ENCODE data around the gene EEF2KMT. TPM values are rescaled to one million over a fixed set of nuclear protein-coding genes. Genes with fewer than 3 reads are reported as not detected.
"Not testable (repeated sequence)": the region's sequence is repeated elsewhere in the genome, so short reads cannot be mapped to it uniquely, and the experiment has no call there.

EEF2KMT gene
- 10 to 100 TPM; 10.4 to 16.7 TPM for total RNA-seq

GRCh38 chr16:5097470-5098220, at the start of gene EEF2KMT:
TSS of gene EEF2KMT (minus strand) at chr16:5097795. CDS start at chr16:5097739, 56 bp downstream.
- not testable (repeated sequence) for H3K36me3 Mint-ChIP-seq; H3K27me3 Mint-ChIP-seq; H3K9me3 Mint-ChIP-seq (ENCODE audit: low read depth)
- DNase-seq (peak; percentile 98), ATAC-seq (peak; percentile 99)
- H3K4me3 Mint-ChIP-seq: peak within 1 kb of the TSS; percentile 84
- H3K27ac Mint-ChIP-seq: peak within 1 kb of the TSS; percentile 96
- peaks cover 22% of the 10 kb centered on the region for H3K4me1 Mint-ChIP-seq
- CTCF ChIA-PET: interaction anchor here (0.6 kb wide), 1 partner anchor 41 kb away, joined by 4 read pairs; no protein-coding TSS in a partner anchor

GRCh38 chr16:5144621-5144956, 47.0 kb upstream of the EEF2KMT start:
- H3K27me3 Mint-ChIP-seq; H3K36me3 Mint-ChIP-seq; DNase-seq; ATAC-seq; H3K9me3 Mint-ChIP-seq (ENCODE audit: low read depth); H3K4me3 Mint-ChIP-seq; CTCF ChIA-PET; H3K4me1 Mint-ChIP-seq; H3K27ac Mint-ChIP-seq: not testable (repeated sequence)

- no peak overlapping the region for H3K4me3 Mint-ChIP-seq
- CTCF ChIA-PET: no interaction called here
- H3K27ac Mint-ChIP-seq: no peak overlapping the region
- no peaks in the 10 kb centered on the region for H3K4me1 Mint-ChIP-seq
- no peaks in the 10 kb centered on the region for H3K36me3 Mint-ChIP-seq
- no peak for DNase-seq
- no peak for ATAC-seq
- H3K9me3 Mint-ChIP-seq (ENCODE audit: low read depth): no peaks in the 10 kb centered on the region
- peaks cover 2% of the 10 kb centered on the region for H3K27me3 Mint-ChIP-seq
These were observed 46.4 kb upstream of the EEF2KMT start for GRCh38 chr16:5143761-5144620.

DNA sequence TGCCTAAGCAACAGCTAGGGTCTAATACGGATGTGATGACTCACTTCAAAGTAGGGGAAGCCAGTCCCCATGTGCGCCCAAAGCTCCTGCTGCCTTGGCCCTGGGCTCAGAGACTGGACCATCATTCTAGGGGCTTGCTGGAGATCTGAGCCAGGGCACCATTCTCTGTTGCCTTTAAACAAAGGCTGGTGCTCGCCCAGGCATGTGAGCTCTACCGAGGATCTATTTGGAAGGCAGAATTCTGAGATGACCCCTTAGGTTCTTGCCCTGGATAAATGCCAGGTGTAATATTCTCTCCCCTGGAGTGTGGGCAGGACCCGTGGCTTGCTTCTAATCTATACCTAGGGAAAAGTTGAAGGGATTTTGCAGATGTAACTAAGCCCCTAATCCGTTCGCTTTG, 42.6 kb upstream of the EEF2KMT start:
- H3K4me3 Mint-ChIP-seq: not testable (repeated sequence)

GRCh38 chr16:5134739-5135452, 37.3 kb upstream of the EEF2KMT start:
- H3K9me3 Mint-ChIP-seq (ENCODE audit: low read depth); ATAC-seq; H3K27ac Mint-ChIP-seq; CTCF ChIA-PET; DNase-seq; H3K4me3 Mint-ChIP-seq; H3K4me1 Mint-ChIP-seq; H3K36me3 Mint-ChIP-seq: not testable (repeated sequence)
- H3K27me3 Mint-ChIP-seq: peaks cover 30% of the 10 kb centered on the region

More for the DNA sequence above, 42.6 kb upstream of the EEF2KMT start:
- H3K9me3 Mint-ChIP-seq (ENCODE audit: low read depth); DNase-seq; H3K36me3 Mint-ChIP-seq; H3K27me3 Mint-ChIP-seq; H3K27ac Mint-ChIP-seq; H3K4me1 Mint-ChIP-seq; ATAC-seq; CTCF ChIA-PET: not testable (repeated sequence)

GRCh38 chr16:5132915-5133600, 35.5 kb upstream of the EEF2KMT start:
- H3K27ac Mint-ChIP-seq; ATAC-seq; DNase-seq; H3K4me3 Mint-ChIP-seq; H3K4me1 Mint-ChIP-seq; CTCF ChIA-PET; H3K9me3 Mint-ChIP-seq (ENCODE audit: low read depth); H3K36me3 Mint-ChIP-seq: not testable (repeated sequence)
- H3K27me3 Mint-ChIP-seq: peaks cover 30% of the 10 kb centered on the region

- H3K9me3 Mint-ChIP-seq (ENCODE audit: low read depth); CTCF ChIA-PET; H3K4me3 Mint-ChIP-seq; H3K4me1 Mint-ChIP-seq; ATAC-seq; H3K27ac Mint-ChIP-seq; DNase-seq; H3K36me3 Mint-ChIP-seq: not testable (repeated sequence)
- H3K27me3 Mint-ChIP-seq: peaks cover 33% of the 10 kb centered on the region
These were observed 33.9 kb upstream of the EEF2KMT start for GRCh38 chr16:5131467-5132004.

DNA sequence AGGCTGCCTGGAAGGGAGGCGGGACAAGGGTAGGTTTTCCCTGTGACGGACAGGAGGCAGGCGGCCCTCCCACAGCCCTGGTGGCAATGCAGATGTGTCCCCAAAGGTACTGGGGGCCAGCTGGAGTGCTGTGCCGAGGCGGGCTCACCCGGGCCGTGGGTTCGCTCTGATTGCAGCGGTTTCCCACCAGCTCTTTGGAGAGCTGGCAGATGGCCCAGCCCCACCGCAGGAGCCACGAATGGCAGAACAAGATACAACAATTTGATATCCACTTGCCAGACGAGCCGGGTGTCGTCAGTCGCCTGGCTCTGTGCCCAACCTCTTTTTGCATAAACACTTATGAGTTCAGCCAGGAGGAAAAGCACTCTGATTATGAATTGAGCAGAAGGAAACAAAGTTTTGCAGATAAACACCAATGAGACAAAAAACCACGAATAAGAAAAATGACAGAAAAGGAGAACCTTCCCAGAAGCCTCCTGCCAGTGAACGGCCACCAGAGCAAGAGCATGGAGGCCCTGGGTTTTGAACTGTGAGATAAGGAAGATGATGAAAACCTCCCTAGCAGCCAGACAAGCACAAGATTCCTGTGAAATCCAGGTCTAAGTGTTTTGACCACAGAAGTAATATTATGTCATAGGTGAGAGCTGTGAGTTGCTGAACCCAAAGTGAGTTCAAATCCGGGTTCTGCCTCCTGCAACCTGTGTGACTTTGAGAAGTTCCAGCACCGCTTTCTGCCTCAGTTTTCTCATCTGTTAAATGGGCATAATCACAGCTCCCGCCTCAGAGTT, 19.9 kb upstream of the EEF2KMT start:
- CTCF ChIA-PET; H3K27ac Mint-ChIP-seq; DNase-seq; ATAC-seq; H3K4me1 Mint-ChIP-seq; H3K4me3 Mint-ChIP-seq; H3K36me3 Mint-ChIP-seq; H3K9me3 Mint-ChIP-seq (ENCODE audit: low read depth): not testable (repeated sequence)
- H3K27me3 Mint-ChIP-seq: peaks cover 30% of the 10 kb centered on the region

GRCh38 chr16:5116780-5117295, 19.2 kb upstream of the EEF2KMT start:
- H3K36me3 Mint-ChIP-seq; H3K4me3 Mint-ChIP-seq; CTCF ChIA-PET; ATAC-seq; H3K27ac Mint-ChIP-seq; DNase-seq; H3K4me1 Mint-ChIP-seq; H3K9me3 Mint-ChIP-seq (ENCODE audit: low read depth): not testable (repeated sequence)
- H3K27me3 Mint-ChIP-seq: peaks cover 30% of the 10 kb centered on the region

GRCh38 chr16:5110933-5111332, 13.3 kb upstream of the EEF2KMT start:
- H3K4me1 Mint-ChIP-seq; H3K36me3 Mint-ChIP-seq; H3K4me3 Mint-ChIP-seq; H3K27ac Mint-ChIP-seq; DNase-seq; CTCF ChIA-PET; ATAC-seq; H3K9me3 Mint-ChIP-seq (ENCODE audit: low read depth): not testable (repeated sequence)
- H3K27me3 Mint-ChIP-seq: peaks cover 10% of the 10 kb centered on the region

DNA sequence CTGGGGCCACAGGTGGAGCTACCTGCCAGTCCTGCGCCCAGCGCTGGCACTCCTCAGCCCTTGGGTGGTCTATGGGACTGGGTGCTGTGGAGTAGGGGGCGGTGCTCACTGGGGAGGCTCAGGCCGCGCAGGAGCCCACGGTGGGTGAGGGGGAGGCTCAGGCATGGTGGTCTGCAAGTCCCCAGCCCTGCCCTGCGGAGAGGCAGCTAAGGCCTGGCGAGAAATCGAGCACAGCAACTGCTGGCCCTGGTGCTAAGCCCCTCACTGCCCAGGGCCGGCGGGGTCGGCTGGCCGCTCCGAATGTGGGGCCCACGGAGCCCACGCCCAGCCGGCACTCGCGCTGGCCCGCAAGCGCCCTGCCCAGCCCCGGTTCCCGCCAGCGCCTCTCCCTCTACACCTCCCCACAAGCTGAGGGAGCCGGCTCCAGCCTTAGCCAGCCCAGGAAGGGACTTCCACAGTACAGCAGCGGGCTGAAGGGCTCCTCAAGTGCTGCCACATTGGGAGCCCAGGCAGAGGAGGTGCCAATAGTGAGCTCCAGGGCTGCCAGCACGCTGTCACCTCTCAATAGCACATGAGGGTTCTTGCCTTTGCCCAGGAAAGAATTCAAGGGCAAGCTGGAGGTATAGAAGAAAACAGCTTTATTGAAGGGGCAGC, 11.0 kb upstream of the EEF2KMT start:
- Mint-ChIP-seq H3K4me3 (no peak overlapping the region), H3K4me1 (no peaks in the 10 kb centered on the region), H3K9me3 (ENCODE audit: low read depth) (no peaks in the 10 kb centered on the region), H3K27ac (no peak overlapping the region), H3K36me3 (no peaks in the 10 kb centered on the region), H3K27me3 (peaks cover 7% of the 10 kb centered on the region)
- CTCF ChIA-PET: no interaction called here
- DNase-seq (no peak), ATAC-seq (no peak)

GRCh38 chr16:5105039-5105438, 7.4 kb upstream of the EEF2KMT start:
- CTCF ChIA-PET, H3K27ac Mint-ChIP-seq, H3K36me3 Mint-ChIP-seq: not testable (repeated sequence)

More at GRCh38 chr16:5105039-5105438, 7.4 kb upstream of the EEF2KMT start:
- not testable (repeated sequence) for H3K4me1 Mint-ChIP-seq; ATAC-seq; H3K4me3 Mint-ChIP-seq; DNase-seq; H3K9me3 Mint-ChIP-seq (ENCODE audit: low read depth); H3K27me3 Mint-ChIP-seq
